OCI-M2 (cell line): Measurements from ENCODE around the gene FAM72A.
"Not testable (repeated sequence)": the region's sequence is repeated elsewhere in the genome, so short reads cannot be mapped to it uniquely, and the experiment has no call there.

Experiments used
- DNase-seq: peaks from one replicate; lab custom pipeline; 2025; ENCODE audit not compliant: unreplicated experiment; lab: John Stamatoyannopoulos, UW

The FAM72A gene

DNA sequence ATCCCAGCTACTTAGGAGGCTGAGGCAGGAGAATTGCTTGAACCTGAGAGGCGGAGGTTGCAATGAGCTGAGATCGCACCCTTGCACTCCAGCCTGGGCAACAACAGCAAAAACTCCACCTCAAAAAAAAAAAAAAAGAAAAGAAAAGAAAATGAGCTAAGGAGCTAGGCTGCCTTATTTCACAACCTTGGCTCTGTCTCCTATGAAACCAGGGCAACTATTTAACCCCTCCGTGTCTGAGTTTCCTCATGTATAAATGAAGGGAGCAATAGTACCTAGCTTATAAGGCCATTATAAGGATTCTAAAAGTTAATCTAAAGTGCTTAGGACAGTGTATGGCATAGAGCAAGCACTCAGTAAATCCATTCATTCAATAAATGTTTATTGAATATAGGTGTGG lies 32.8 kb downstream of the FAM72A start:
- not testable (repeated sequence) for DNase-seq

DNA sequence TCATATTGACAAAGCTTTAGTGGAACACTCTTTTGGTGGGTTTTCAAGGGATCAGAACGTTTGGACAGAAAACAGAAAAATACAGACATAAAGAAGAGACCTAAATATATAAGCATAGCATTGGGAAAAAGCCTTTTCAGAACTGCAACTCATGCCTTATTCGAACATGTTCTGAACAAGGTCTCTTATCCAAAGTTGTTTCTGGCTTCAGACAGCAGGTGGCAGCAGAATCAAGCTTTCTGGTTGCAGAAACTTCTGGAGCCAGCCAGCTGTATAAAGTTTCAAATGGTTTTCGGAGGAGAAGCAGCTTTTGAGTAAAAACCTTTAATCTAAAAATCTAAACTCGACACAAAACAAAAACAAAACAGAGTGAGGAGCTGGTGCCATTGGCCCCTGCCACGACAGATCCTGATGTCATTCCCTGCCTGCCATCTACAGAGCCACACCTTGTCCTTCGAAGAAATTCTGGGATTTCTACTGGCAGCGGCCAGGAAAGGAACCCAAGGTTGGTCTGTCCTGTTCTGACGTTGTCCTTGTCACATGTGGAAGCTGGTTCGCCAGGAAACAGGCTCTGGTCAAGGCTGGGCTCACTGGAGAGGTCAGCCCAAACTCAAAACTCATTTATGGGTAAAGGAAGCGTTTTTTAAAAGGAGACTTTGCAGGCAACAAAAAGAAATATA lies 35.1 kb downstream of the FAM72A start:
- not testable (repeated sequence) for DNase-seq

DNA sequence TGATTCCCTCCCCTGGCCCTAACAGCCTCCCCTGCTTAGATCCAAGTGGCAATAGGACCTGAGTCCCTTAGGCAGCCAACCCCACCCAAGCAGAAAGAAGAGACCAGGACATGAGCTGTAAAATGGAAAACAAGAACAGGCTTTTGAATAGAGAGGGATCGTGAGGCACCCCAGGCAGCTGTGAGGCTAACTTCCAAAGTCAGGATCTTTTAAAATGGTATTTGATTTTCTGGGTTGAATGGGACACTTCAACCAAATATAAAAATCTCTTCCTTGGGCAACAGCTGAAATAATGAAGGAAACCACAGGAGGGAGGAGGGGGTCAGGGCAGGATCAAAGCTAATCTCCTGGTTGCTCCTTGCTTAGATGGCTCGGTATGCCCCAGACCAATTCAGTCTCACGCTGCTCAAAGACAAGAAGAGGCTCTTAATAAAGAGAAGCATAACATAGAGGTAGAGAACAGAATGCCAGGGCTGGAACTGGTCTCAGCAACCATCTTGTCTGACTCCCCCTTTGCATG lies 56.8 kb downstream of the FAM72A start:
- no peak for DNase-seq

DNA sequence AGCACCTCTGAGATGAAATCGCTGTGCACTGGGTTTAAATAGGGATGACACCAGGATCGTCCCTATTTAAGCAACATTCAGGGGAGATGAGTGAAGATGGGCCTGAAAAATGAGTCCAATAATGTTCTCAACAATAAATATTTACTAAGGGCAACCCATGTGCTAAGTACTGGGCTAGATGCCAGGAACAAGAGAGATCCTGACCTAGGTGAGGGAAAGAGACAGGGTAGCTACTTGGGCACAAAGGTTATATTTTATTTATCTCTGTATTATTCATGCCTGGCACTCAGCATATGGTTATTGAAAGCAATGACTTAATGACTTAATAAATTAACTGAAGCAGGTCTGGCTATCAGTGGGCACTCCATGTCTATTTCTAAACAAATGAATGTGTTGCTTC lies 58.0 kb downstream of the FAM72A start:
- DNase-seq = no peak

DNA sequence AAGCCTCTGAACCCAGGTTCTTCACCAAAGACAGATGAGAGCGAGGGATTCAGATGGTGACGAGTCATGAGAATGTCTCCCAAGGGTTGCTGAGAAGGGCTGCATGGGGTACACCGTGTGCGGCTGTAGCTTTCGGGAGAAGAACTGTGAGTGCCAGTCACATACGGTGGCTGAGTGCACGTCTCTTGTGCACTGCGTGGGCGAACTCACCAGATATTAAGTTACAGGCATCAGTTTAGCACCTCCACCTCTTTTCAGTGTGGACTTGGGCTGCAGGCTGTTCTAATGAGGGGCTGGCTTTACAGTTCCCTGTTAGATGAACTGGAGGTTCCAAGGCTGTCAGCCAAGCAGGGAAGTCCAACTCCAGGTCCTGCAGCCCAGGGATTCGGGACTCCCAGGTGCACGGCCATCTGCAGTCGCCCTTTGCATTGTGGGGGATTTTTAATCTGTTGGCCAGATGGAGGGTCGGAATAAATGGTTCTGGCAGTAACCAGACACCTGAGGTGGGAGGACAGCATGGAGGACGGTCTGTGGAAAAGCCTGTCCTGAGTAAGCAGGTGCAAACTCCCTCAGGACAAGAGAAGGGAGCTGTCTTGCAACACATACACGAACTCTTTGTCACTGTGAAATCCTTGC lies 59.0 kb downstream of the FAM72A start:
- no peak for DNase-seq

DNA sequence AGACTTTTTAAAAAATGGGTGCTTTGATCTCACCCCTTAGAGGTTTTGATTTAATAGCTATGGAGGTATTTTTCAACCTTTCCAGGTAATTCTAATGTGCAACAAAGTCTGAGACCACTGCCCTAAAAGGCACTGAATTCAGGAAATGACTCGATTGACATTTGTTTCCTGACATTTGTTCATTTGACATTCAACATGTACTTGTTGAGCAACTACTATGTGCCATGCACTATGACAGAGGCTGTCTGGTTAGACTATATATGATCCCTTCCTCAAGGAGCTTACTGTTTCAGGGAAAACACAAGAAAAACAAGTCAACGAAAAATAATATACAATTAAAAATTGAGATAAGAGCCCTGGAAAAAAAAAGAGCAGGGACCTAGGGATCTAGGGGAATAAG lies 59.9 kb downstream of the FAM72A start:
- DNase-seq = no peak

DNA sequence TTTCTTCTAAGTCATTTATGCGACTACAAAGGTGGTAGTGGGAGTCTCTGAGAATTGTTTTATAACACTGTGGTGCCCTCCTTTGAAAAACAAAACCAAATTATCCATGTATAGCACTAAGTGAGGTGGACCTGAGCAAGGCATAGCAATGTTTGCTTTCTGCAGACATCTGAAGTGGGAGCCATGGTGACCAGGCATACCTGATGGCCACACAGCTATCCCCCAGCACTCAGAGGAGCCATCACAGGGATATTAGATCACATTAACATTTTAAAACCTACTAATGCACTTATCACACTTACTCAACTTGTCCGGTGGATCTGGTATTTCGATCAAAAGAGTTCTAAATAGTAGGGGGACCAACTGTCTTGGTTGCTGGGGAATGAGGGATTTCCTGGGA lies 60.6 kb downstream of the FAM72A start:
- no peak for DNase-seq

DNA sequence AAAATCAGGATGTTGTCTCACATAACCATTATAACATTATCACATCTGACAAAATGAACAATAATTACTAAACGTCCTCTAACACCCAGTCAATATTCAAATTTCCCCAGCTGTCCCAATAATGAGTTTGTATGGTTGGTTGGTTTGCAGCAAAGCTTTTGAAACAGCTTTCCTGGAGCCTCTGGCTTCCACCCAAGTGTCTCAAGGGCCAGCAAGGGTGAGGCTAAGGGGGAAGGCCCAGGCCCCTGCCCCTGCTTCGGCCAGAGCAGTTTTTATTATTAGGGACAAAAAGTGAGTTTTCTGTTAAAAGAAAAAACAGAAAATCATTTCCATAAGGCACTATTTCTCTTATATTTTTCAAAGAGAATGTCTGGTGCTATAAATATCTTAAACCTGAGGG lies 66.4 kb downstream of the FAM72A start:
- no peak for DNase-seq
